COLO668 (cell line): Measurements from ENCODE around the gene ARHGAP45.
A peak's percentile ranks its signal among the peaks of the same experiment; 100 is the strongest.

Experiments
- DNase-seq: peaks from one replicate; lab custom pipeline; 2025; ENCODE audit not compliant: unreplicated experiment; lab: John Stamatoyannopoulos, UW

Gene ARHGAP45

DNA sequence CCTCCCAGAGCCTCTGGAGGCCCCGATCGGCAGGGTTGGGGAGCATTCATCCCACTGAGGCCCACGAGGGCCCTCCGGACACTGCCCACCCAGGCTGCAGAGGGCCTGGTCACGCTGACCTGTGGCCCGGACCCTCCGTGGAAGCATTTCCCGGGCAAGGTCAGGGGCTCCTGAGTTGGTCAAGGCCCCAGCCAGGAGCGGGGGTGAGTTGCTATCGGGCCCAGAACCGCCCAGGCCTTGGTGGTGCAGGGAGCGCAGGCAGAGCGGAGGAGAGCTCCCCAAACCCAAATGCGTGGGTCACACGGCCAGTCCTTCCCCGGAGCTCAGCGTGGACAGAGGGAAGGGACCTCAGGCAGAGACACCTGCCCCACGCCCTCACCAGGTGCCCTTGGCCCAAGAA, 62.6 kb downstream of the ARHGAP45 start:
- DNase-seq, result no peak

- no peak for DNase-seq
Measured at GRCh38 chr19:1130771-1131717, 64.1 kb downstream of the ARHGAP45 start.

- DNase-seq, result peak; percentile 88
Measured at GRCh38 chr19:1131718-1132551, 65.0 kb downstream of the ARHGAP45 start.

DNA sequence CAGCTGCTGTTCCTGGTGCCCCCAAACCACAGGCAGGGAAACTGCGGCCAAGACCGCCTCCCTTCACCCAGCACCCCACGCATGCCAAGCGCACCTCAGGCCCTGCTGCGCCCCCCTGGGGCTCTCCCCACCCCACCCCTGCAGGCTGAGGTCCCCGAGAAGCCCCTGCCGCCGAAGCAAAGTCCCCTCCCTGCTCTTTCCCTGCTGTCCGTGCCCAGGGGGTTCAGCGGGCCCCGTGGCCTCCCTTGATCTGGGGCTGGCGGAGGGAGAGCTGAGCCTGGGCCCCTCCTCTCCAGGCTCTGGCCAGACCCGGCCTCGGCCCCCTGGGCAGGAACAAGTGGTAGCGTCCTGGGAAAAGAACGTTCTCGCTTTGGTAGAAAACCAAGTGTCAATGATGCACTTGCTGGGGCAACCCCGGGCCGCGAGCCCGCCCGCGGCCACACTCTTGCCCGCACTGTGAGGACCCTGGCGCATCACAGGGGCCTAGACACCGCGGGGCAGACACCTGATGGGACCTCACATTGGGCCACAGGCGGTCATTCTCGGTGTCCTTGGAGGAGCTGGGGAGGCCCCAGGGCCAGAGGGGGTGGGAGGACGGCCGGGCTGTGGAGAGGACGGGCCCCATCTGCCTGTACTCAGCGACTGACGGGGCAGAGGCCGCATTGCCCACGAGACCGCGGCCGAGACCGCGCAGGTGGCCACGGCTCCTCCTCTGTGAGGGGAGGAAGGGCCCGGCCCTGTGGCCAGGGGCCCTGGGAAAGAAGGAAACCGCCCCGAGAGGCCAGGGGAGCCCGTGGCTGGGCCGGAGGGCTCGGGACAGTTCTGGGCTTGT, 65.8 kb downstream of the ARHGAP45 start:
- no peak for DNase-seq

GRCh38 chr19:1133471-1133929, 66.5 kb downstream of the ARHGAP45 start:
- DNase-seq, result no peak

DNA sequence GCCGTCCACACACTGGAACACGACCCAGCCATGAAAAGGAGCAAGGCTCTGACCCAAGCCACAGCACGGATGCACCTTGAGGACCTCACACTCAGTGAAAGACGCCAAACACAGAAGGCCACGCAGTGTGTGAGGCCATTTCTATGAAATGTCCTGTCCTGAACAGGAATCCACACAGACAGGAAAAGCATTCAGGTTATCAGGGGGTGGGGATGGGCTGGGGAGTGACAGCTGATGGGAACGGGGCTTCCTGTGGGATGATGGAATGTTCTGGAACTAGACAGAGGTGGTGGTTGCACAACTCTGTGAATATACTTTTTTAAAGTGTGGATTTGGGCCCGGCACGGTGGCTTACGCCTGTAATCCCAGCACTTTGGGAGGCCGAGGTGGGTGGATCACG, 67.5 kb downstream of the ARHGAP45 start:
- DNase-seq, result no peak

DNA sequence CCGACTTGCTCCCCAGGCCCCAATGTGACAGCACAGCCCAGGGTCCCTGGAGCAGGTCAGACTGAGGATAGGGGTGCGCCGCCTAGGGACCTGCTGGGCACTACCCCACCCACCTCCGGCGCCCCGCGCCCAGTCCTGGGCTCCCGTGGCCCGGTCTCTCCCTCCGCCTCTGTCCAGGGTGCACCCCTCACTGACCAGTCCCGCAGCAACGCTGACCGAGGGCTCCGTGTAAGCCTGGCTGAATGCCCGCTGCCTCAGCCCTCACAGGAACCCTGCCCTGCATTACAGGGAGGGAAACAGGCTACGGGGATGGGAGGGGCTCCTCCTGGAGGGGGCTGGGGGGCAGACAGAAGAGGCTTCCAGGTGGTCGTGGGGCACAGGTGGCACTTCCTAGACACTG, 68.5 kb downstream of the ARHGAP45 start:
- DNase-seq, result no peak

DNA sequence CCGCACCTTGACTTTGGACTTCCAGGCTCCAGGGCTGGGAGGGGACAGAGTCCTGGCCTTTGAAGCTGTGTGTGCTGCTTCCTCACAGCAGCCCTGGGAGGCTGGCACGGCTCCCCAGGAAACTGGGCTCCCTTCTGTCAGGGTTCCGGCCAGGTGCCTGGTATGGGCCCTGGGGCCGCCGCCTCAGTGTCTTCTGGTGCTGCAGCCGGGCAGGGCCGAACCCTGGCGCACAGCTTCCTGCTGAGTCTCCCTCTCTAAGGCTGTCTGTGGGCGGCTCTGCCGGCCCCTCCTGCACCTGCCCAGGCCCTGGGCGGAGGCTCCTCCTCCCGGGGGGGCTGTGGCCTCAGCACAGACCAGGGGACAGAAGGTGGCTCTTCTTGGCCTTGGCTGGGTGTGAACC, 69.2 kb downstream of the ARHGAP45 start:
- DNase-seq, result peak; percentile 59
